ENCODE data around the gene TBC1D16. TPM values are rescaled to one million over a fixed set of nuclear protein-coding genes. Genes with fewer than 3 reads are reported as not detected.

The TBC1D16 gene
- total and polyA plus RNA-seq, 5 experiments from 2014 or later, result 0.48 to 3.1 (median 0.89) TPM

DNA sequence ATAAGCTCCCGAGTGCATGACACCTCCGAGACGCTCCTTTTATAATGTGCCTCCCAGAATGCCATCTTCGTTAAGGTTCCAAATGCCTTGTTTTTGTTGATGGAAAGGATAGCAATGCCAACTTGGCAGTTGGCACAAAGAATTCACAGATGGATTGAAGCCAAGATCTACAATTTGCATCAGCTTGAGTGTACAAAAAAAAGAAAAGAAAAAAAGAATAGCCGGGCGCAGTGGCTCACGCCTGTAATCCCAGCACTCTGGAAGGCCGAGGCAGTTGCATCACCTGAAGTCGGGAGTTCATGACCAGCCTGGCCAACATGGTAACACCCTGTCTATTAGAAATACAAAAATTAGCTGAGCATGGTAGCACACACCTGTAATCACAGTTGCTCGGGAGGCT, 7.6 kb downstream of the TBC1D16 start:
- ATAC-seq, result no peak

DNA sequence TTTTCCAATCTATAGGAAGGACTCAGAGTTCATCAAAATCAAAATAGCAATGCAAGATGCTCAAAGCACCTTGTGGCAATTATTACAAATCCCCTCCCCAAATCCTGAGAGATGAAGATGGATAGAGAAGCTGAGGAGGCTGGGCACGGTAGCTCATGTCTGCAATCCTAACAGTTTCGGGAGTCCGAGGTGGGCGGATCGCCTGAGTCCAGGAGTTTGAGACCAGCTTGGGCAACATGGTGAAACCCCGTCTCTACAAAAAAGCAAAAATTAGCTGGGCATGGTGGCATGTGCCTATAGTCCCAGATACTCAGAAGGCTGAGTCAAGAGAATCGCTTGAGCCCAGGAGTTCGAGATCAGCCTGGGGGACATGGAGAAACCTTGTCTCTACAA, 8.6 kb downstream of the TBC1D16 start:
- peak overlapping the region in 1 of 10 donors; percentile 51 for H3K27ac Mint-ChIP-seq
- no peaks in the 10 kb centered on the region for H3K36me3 Mint-ChIP-seq
- peaks cover 0 to 4% (median 0%) of the 10 kb centered on the region in 4 donors for H3K4me1 Mint-ChIP-seq
- POLR2A ChIA-PET, result interaction anchor here (0.7 kb wide), 1 partner anchor 578 kb away, joined by 3 read pairs; no protein-coding TSS in a partner anchor
- H3K27me3 Mint-ChIP-seq, result no peaks in the 10 kb centered on the region
- no peak overlapping the region for H3K4me3 Mint-ChIP-seq
- H3K9me3 Mint-ChIP-seq, result no peaks in the 10 kb centered on the region
- DNase-seq (no peak), ATAC-seq (no peak)

More for the DNA sequence above, 7.6 kb downstream of the TBC1D16 start:
- no peaks in the 10 kb centered on the region for H3K9me3 Mint-ChIP-seq
- H3K27me3 Mint-ChIP-seq, result peaks cover 0 to under 1% (median 0%) of the 10 kb centered on the region in 5 donors
- POLR2A ChIA-PET, result interaction anchor here (0.7 kb wide), 1 partner anchor 73 kb away, joined by 4 read pairs; no protein-coding TSS in a partner anchor
- no peak overlapping the region for H3K4me3 Mint-ChIP-seq
- DNase-seq, result no peak
- H3K36me3 Mint-ChIP-seq, result no peaks in the 10 kb centered on the region
- H3K27ac Mint-ChIP-seq, result no peak overlapping the region
- peaks cover 0 to 4% (median 0%) of the 10 kb centered on the region in 4 donors for H3K4me1 Mint-ChIP-seq

DNA sequence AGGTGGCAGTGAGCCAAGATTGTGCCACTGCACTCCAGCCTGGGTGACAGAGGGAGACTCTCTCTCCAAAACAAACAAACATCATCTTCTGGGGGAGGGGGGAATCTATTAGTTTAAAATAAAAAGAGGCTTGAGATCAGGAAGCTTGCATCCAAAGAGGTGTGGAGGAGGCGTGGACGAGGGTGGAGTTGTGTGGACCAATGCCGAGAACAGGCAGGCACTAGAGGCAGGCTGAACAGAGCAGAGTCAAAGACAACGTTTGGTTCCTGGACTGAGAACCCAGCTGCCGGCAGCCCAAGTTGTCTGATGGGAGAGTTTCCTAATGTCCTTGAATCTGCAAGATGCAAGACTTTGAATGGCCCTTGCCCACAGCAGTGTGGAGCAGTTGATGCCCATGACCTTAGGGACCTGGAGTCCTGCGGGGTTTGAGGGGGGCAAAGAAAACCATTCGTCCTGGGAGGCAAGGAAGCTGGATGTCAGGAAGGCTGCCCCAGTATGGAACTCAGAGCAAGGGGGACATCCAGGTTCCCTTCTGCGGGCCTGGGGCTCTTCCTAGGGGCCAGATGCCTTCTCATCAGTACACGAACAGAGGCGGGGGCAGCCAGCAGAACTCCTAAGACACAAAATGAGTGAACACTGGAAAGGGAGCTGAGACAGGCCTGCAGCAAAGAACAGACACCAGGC, 9.2 kb downstream of the TBC1D16 start:
- no peaks in the 10 kb centered on the region for H3K9me3 Mint-ChIP-seq
- POLR2A ChIA-PET, result no interaction called here
- H3K27ac Mint-ChIP-seq, result peak overlapping the region in 1 of 10 donors; percentile 51
- ATAC-seq, result no peak
- no peaks in the 10 kb centered on the region for H3K27me3 Mint-ChIP-seq
- no peak for DNase-seq
- H3K4me3 Mint-ChIP-seq, result no peak overlapping the region
- H3K4me1 Mint-ChIP-seq, result peaks cover 0 to 4% (median 0%) of the 10 kb centered on the region in 4 donors
- H3K36me3 Mint-ChIP-seq, result no peaks in the 10 kb centered on the region

- H3K27me3 Mint-ChIP-seq, result no peaks in the 10 kb centered on the region
- no peaks in the 10 kb centered on the region for H3K9me3 Mint-ChIP-seq
- peaks cover 0 to 4% (median 0%) of the 10 kb centered on the region in 4 donors for H3K4me1 Mint-ChIP-seq
- H3K36me3 Mint-ChIP-seq, result no peaks in the 10 kb centered on the region
- POLR2A ChIA-PET, result no interaction called here
- no peak overlapping the region for H3K4me3 Mint-ChIP-seq
- H3K27ac Mint-ChIP-seq, result no peak overlapping the region
- no peak for DNase-seq
- no peak for ATAC-seq
Observed at GRCh38 chr17:80025796-80026195, 9.9 kb downstream of the TBC1D16 start.

DNA sequence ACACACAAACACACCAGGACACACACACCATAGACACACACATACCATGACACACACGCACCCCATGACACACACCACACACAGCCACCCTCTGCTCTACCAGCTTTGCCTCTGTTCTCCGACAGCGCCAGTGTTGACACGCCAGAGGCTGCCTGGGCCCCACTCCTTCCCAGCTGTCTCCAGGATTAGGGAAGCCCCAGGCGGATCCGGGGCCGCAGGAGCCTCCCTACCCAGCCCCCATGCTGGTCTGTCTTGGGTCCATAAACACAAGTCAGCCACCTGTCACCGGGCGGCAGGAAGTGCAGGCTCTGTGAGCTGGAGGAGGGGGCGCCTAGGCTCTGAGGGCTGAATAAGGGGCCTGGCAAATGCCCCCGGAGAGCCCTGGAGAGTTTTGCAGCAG, 10.5 kb downstream of the TBC1D16 start:
- Mint-ChIP-seq H3K4me1 (peaks cover 0 to 4% (median 0%) of the 10 kb centered on the region in 4 donors), H3K27me3 (no peaks in the 10 kb centered on the region), H3K4me3 (no peak overlapping the region), H3K27ac (no peak overlapping the region), H3K9me3 (no peaks in the 10 kb centered on the region), H3K36me3 (no peaks in the 10 kb centered on the region)
- no peak for DNase-seq
- POLR2A ChIA-PET, result no interaction called here
- no peak for ATAC-seq

- ATAC-seq (no peak), DNase-seq (no peak)
- Mint-ChIP-seq H3K27ac (no peak overlapping the region), H3K9me3 (no peaks in the 10 kb centered on the region), H3K27me3 (no peaks in the 10 kb centered on the region), H3K36me3 (no peaks in the 10 kb centered on the region), H3K4me3 (no peak overlapping the region), H3K4me1 (peaks cover 0 to 1% (median 0%) of the 10 kb centered on the region in 4 donors)
- POLR2A ChIA-PET, result no interaction called here
Observed at GRCh38 chr17:80024206-80024972, 11.3 kb downstream of the TBC1D16 start.

GRCh38 chr17:80023481-80024205, 12.0 kb downstream of the TBC1D16 start:
- Mint-ChIP-seq H3K4me1 (peaks cover 0 to 1% (median 0%) of the 10 kb centered on the region in 4 donors), H3K9me3 (no peaks in the 10 kb centered on the region), H3K4me3 (no peak overlapping the region), H3K36me3 (no peaks in the 10 kb centered on the region), H3K27ac (no peak overlapping the region), H3K27me3 (no peaks in the 10 kb centered on the region)
- ATAC-seq (no peak), DNase-seq (no peak)
- POLR2A ChIA-PET, result no interaction called here

DNA sequence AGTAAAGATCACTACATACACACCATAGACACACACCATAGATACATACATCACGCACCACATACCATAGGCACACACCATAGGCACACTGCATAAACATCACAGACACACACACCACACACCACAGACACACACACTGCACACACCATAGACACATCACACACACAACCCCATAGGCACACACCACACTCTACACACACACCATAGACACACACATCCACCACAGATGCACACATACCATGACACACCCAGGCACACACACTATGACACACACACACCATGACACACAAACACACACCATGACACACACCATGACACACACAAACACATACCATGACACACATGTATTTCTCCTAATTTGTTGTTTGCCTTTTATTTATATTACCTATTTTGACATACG, 14.1 kb downstream of the TBC1D16 start:
- POLR2A ChIA-PET, result interaction anchor here (0.6 kb wide), 1 partner anchor 137 kb away, joined by 3 read pairs; no protein-coding TSS in a partner anchor
- no peak for ATAC-seq
- no peaks in the 10 kb centered on the region for H3K27me3 Mint-ChIP-seq
- no peak for DNase-seq
- no peak overlapping the region for H3K4me3 Mint-ChIP-seq
- no peaks in the 10 kb centered on the region for H3K9me3 Mint-ChIP-seq
- no peaks in the 10 kb centered on the region for H3K4me1 Mint-ChIP-seq
- no peaks in the 10 kb centered on the region for H3K36me3 Mint-ChIP-seq
- no peak overlapping the region for H3K27ac Mint-ChIP-seq

DNA sequence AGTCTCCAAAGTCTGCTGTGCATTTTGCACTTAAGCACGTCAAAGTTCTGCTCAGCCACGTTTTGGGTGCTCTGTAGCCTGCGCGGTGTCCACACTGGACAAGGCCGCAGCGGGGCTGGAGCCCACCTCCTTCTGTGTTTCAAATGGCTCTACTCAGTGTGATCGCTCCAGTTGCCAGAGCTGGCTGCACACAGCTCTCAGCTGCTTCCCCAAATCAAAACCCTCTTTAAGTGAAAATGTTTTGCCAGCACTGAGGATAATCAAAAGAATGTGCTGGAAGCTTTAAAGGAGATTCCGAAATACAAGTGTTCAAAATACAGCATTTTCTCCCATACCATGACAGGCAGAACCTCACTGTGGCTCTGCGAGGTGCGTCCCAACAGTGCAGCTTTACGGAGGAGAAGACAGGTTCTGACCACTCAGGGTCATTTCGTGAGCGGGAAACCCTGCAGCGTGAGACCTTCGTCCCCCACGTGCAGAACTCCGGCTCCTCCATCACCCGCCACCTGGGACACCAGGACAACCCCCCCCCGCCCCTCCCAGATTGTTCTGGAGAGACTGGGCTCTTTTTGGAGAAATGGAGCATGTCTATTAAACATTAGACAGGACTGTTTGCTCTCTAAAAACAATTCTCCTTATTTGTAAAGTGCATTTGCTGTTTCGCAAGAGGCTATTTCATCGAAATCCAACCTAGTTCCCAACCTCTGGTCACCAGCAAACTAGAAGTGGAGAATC, 16.6 kb downstream of the TBC1D16 start:
- Mint-ChIP-seq H3K36me3 (peaks cover 0 to 2% (median 0%) of the 10 kb centered on the region in 3 donors), H3K4me3 (no peak overlapping the region), H3K27ac (no peak overlapping the region), H3K4me1 (no peaks in the 10 kb centered on the region), H3K9me3 (no peaks in the 10 kb centered on the region), H3K27me3 (no peaks in the 10 kb centered on the region)
- POLR2A ChIA-PET, result no interaction called here
- no peak for DNase-seq
- no peak for ATAC-seq

DNA sequence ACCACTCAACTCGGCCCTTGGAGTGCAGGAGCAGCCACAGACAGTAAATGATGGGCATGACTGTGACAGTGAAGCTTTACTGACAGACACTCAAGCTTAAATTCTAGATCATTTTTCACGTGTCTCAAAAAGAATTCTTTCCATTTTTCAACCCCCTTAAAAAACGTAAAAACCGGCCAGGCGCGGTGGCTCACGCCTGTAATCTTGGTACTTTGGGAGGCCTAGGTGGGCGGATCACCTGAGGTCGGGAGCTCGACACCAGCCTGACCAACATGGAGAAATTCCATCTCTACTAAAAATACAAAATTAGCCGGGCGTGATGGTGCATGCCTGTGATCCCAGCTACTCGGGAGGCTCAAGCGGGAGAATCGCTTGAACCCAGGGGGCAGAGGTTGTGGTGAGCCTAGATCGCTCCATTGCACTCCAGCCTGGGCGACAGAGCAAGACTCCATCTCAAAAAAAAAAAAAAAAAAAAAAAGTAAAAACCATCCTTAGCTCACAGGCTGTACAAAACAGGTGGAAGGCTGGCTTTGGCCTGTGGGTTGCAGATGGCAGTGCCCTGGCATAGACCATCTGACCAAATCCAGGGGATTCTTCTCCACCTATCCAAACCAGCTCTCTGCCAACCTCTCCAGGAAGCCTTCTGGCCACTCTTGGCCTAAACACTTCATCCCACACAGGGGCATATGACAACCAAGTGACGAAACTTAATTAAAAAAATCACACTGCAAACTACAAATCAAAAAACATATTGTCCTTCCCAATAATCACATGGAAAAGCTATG, 18.3 kb downstream of the TBC1D16 start:
- Mint-ChIP-seq H3K27me3 (no peaks in the 10 kb centered on the region), H3K9me3 (no peaks in the 10 kb centered on the region), H3K4me1 (no peaks in the 10 kb centered on the region), H3K27ac (no peak overlapping the region), H3K4me3 (no peak overlapping the region), H3K36me3 (peaks cover 0 to 5% (median 2%) of the 10 kb centered on the region in 3 donors)
- POLR2A ChIA-PET, result interaction anchor here (0.7 kb wide), 1 partner anchor 45 kb away, joined by 4 read pairs; no protein-coding TSS in a partner anchor
- no peak for DNase-seq
- ATAC-seq, result no peak

DNA sequence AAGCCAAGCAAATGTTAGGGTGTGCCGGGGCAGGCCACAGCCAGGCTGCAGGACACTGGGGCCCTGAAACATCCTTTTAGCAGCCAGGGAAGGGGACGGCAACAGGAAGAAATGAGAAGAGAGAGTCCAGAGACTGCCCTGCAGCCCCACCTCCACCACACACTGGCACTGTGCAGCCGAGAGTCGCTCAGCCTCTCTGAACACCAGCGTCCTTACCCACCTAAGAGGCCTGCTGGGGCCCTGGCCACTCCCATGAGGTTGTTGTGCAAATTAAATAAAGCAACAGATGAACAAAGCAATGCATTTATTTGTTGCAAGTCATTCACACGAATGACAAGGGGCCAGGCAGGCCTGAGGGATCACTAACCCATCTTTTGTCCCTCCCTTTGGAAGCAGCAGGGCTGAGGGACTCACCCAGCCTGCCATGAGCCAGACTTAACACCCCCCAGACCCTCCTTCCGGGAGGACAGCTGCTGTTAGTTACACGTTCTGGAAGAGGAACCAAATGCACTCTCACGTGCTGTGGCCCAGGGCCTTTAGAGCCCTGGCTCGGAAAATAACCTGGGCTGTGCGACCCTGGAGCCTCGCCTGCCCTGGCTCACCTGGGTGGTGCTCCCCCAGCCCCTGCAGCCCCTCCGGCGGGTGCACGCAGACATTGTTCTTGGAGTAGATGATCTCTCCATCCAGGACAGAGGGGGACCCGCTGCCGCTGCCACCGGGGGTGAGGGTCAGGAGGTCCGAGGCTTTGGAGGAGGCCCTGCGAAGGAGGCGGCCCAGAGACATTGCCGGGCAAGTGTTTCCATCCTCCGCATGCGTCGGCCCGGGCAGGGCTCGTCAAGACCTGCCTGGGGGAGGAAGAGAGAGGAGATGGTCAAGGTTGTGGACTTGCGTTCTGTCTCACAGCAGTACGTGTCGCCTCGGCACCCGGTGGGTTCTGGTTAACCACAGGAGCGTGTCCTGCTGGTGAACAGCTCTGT, 22.6 kb downstream of the TBC1D16 start:
- H3K4me1 Mint-ChIP-seq, result peaks cover 0 to 4% (median 2%) of the 10 kb centered on the region in 4 donors
- POLR2A ChIA-PET, result no interaction called here

More for the DNA sequence above, 22.6 kb downstream of the TBC1D16 start:
- H3K4me3 Mint-ChIP-seq, result no peak overlapping the region
- no peak for ATAC-seq
- DNase-seq, result no peak
- no peaks in the 10 kb centered on the region for H3K9me3 Mint-ChIP-seq
- H3K27ac Mint-ChIP-seq, result peak overlapping the region in 1 of 10 donors; percentile 1
- H3K27me3 Mint-ChIP-seq, result no peaks in the 10 kb centered on the region
- peaks cover 0 to 5% (median 2%) of the 10 kb centered on the region in 3 donors for H3K36me3 Mint-ChIP-seq

Data from naive thymus-derived CD8-positive, alpha-beta T cell (primary cell).